COLO668 (cell line): Measurements from ENCODE around the gene ACAN.

Experiments used
- DNase-seq: peaks from one replicate; lab custom pipeline; 2025; ENCODE audit not compliant: unreplicated experiment; lab: John Stamatoyannopoulos, UW

Gene ACAN

DNA sequence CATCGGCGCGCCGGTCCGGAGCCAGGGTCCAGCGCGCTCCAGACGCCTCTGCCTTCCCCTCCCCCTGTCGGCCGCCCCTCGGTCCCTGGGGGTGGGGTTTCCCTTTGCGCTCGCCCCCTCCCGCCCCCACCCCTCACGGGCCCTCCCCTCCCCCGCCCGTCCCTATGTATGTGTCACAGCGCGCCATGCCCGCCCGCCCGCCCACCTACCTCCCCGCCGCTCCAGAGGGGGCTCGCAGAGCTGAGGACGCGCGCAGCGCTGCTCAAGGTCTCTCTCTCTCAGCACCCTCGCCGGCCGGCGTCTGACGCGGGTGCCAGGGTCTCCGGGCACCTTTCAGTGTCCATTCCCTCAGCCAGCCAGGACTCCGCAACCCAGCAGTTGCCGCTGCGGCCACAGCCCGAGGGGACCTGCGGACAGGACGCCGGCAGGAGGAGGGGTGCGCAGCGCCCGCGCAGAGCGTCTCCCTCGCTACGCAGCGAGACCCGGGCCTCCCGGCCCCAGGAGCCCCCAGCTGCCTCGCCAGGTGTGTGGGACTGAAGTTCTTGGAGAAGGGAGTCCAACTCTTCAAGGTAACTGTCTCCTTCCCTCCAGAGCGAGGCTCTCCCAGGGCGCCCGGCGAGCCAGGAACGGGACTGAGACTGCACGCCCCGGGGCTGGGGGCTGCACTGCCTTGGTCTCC is at the start of gene ACAN:
TSS of gene ACAN (plus strand) at position 196 of the 679 bp plus-strand sequence. CDS start 32,771 bp downstream, outside the sequence.
- no peak for DNase-seq

DNA sequence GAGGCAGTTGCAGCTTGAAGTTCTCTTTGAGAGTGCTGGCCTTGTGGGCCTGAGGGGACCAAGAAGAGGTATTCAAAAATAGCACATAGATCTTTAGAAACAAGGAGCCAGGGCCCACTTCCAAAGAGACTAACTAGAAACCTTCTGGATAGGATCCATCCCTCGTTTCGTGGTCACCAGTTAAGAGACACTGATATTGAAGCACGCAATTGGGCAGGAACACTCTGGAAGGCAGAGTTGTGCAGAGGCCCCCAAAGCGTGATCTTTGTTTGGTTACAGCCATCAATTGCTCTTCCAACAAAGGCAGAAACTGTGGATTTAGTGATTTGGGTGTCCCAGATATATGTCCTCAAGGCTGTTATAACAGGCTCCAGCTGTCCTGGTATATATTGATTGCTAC is 46.7 kb upstream of the ACAN start:
- no peak for DNase-seq

GRCh38 chr15:88756921-88757320 is 46.3 kb upstream of the ACAN start:
- DNase-seq = no peak

GRCh38 chr15:88759872-88760271 is 43.4 kb upstream of the ACAN start:
- DNase-seq = no peak

DNA sequence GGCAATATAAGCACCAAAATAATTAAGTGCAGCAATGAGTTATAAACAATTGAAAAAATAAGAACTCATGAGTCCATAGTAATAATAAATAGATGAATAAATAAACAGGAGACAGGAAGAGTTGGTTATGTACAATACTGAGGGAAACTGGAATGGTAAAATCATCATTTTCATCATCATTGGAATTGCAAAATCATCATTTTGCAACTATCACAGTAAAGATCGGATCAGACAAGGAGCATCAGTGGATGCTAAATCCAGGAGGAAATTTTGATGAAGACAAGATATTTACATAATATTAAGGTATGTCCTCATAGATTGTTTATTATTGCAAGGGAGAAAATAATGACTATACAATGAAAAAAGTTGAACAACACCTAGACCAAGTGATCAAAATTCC is 38.8 kb upstream of the ACAN start:
- no peak for DNase-seq

DNA sequence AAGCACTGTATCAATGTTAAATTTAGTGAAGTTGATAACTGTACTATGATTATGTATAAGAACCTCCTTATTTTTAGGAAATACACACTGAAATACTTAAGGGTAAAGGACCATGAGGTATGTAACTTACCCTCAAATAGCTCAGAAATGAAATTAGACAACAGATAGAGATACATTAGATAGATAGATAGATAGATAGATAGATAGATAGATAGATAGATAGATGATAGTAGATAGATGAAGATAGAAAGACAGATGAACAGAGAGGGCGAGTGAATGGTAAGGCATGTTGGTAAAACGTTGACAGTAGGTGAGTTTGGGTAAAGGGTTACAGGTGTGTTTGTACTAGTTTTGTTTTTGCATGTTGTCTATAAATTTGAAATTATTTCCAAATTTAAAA is 38.0 kb upstream of the ACAN start:
- no peak for DNase-seq

GRCh38 chr15:88769161-88769971 is 33.9 kb upstream of the ACAN start:
- DNase-seq = no peak

DNA sequence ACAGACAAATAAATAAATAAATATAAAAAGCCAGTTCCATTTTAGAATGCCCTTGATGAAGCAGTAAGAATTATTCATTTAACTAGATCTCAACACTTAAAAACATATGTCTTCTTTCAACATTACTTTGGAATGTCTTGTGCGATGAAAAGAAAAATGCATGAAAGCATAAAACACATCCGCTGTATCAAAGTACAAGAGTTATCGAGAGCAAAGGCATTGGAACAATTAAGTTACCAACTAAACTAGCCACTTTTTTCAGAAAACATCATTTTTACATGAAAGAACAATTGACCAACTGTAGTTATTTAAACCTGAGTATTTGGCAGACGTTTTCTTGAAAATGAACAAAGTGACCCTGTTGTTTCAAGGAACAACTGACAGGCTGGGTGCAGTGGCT is 27.5 kb upstream of the ACAN start:
- no peak for DNase-seq

GRCh38 chr15:88776646-88777045 is 26.6 kb upstream of the ACAN start:
- DNase-seq = no peak

DNA sequence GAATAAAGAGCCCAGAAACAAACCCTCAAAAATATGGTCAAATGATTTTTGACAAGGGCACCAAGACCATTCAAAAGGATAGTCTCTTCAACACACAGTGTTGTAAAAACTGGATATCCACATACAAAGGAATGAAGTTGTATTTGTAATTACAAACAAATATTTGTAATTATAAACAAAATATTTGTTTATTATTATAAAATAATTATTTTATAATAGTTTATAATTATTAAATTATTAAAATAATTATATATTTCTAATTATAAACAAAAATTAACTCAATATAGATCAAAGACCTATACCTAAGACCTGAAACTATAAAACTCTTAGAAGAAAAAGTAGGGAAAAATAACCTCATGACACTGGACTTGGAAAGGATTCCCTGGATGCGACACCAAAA is 23.3 kb upstream of the ACAN start:
- DNase-seq = no peak

DNA sequence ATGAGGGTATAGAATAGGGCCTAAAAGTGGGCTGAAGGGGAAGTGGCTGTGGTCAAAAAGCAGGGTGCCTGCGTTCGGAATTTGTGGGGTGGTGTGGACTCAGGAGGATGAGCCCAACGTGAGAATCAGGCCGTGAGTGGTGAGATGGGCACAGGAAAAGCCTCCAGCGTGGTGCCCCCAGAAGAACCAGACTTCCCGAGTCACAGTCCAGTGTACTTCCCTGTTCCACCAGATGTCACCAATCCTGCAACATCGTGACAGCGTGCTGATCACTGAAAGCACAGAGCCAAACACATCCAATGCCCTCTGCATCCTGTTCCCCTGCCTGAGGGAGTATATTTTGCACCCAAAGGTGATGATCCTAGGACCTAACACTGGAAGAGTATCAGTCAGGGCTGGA is 20.8 kb upstream of the ACAN start:
- no peak for DNase-seq

DNA sequence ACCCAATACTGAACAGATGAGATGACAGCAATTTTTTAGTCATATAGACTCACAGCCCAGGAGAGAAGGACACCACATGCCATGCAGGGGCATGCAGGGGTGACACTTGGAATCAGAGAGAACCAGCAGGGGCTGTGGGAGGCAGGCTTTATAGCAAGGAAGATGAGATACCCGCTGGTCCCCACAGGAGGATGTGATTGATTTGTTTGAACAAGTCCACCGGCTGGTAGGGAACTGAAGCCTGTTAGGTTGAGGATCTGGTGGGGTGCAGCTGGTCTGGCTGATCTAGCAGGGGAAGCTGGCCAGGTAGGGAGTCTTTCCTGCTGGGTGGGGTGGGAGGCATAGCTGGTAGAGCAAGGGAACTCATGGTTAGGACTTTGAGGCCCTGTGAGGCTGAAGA is 18.0 kb upstream of the ACAN start:
- DNase-seq = no peak

DNA sequence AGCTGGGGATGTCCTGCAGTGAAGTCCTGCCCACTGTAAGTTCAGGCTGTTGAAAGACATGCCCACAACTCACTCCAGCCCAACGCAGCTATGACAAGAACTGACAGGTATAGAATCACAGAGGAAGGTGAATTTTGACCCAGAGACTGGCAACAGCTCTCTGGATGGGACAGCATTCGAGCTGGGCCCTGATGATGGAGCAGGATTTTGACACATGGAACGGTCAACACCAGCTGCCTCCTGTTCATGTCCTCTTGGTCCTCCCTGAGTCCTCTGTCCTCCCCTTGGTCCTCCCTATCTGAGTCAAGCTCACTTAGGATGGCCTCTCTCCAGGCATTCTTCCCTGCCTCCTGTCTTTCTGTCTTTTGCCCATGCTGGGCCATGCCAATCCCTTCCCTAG is 15.2 kb upstream of the ACAN start:
- no peak for DNase-seq

DNA sequence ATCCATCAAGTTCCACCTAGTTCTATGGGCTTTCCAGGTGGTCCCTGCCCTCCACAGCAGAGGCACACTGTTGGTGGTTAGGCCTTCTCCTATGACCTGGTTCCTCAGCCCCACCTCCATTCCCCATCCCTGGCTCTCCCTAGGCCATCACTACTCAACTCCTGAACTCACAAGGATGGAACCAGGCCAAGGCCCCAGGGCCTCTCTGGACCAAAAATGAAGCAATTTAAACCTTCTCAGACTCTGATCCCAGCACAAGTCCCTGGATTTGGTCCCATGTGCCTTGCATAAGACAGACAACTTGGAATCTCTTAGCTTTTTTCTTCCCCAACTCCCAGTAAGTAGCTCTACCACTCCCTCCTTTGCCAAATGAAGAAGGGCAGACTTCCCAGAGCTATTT is 14.4 kb upstream of the ACAN start:
- DNase-seq = no peak

DNA sequence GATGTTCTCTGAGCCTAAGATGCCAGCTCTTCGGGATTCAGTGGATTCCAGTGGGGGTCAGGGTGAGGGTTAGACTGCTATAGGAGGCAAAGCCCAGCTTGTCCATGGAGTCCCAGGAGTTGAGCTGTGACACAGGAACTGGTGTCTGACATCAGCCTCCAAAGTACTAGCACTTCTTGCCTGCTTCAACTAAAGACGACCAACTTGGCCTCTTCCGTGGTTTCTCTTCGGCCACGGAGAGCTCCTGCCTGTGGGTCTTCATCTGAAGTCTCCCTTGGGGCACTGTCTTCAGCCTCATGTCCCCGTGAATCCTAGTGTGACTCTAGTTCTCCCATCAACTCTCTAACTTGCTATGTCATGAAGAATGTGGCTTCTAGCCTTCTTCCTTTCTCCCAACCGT is 12.8 kb upstream of the ACAN start:
- DNase-seq = no peak

DNA sequence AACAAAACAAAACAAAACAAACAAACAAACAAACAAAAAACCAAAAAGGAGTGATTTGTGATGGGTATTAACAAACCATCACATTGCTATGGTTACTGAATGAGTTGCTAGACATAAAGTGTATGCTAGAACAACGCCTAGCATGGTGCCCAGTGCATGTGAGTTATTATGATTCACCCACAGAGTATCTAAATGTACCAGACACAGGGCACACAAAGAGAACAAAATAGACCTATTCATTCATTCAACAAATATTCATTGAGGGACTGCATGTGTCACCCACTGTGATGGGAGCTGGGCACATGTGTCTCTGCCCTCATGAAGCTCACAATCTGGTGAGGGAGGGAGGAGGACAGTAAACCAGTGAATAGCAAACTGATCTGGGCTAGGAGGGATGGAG is 11.6 kb upstream of the ACAN start:
- DNase-seq = no peak

- DNase-seq = no peak
Observed at GRCh38 chr15:88792342-88793282, 10.6 kb upstream of the ACAN start.

DNA sequence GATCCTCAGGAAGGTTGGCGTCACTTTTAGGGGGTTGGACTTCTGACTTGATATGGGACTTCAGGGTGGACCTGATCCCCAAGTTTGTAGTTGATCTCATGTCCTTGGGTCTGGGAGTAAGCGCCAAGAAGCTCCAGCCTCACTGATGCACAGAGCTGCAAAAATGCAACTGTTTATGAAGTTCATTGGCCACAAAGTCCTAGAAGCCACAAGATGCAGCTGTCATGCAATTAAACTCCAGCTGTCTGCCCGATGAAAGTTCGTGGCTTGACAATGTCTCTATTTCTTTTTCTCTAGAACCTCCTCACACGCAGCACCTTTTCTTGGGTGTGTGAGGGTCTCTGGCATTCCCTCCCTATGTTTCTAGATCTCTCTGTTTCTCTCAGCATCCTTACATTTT is 9.2 kb upstream of the ACAN start:
- DNase-seq = no peak

GRCh38 chr15:88797663-88798339 is 5.4 kb upstream of the ACAN start:
- no peak for DNase-seq

GRCh38 chr15:88799341-88799740 is 3.9 kb upstream of the ACAN start:
- no peak for DNase-seq

DNA sequence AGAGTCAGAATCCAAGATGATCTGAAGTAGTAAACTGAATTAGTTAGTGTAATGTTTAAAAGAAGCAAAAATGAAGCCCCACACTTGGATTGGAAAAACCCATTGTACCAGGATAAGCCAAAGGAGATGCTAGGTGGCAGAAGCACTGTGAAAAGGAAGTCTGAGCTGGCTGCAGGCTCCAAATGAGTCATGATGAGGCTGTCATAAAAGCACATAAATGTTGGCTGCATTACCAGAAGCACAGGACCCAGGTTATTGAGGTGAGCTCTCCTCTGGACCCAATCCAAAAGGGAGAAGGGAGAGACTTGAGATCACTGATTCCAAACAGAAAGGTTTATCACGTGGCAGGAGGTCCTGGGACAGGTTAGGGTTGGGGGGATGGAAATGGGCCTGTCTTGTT is 3.2 kb upstream of the ACAN start:
- DNase-seq = no peak
